ENCODE data around the gene C8A. TPM values are rescaled to one million over a fixed set of nuclear protein-coding genes. Genes with fewer than 3 reads are reported as not detected.
A peak's percentile ranks its signal among the peaks of the same experiment; 100 is the strongest.

Gene C8A
- total and polyA plus RNA-seq, 4 donors: 144 to 669 (median 275) TPM

DNA sequence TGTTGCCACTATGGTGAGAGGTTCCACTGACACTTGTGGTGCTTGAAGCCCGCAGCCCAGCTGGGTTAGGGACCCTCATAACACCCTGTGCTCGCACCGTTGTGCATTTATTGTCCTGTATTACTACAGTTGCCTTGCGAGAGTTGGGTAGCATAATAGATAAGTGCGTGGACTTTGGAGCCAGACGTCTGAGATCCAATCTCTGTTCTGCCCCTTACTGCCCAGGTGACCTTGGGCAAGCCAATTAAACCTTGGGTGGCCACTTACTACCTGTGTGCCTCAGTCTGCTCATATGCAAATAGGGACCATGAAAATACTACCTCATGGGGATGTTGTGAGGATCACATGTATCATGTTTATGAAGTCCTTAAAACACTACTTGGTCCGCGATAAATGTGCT, 97.9 kb downstream of the C8A start:
- TF ChIP-seq REST (IDR thresholded peaks at IDR 0.05): no peak
- TF ChIP-seq HNF4A (conservative IDR thresholded peaks at IDR 0.05): peak; percentile 31 to 48
- 71% methylated on average over 8 of the region's 8 CpGs for whole genome bisulfite sequencing
- H3K36me3 ChIP-seq (ENCODE audit: control insufficient read depth in 4 of 4, insufficient read depth in 3 of 4, low read depth in 1 of 4, low read length in 3 of 4): peaks cover 8 to 96% (median 76%) of the 10 kb centered on the region in 4 donors

DNA sequence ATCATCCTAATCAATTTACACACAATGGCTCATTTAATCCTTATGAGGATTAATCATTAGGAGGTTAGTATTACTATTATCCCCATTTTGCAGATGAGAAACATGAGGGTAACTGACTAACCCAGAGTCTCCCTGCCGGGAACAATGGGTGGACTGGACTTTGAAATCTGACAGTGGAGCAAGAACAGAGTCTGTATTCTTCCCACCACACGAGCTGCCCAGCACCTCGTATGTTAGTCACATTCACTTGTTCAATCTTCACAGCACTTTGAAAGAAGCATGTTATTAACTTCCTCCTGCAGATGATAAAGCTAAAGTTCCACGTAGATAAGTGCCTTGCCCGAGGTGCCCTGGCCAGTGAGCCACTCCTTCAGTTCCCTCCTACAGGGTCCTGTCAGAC, 98.8 kb downstream of the C8A start:
- H3K27me3 ChIP-seq (ENCODE audit: control insufficient read depth in 4 of 4, insufficient read depth in 4 of 4, low read length in 3 of 4): no peaks in the 10 kb centered on the region
- H3K9me3 ChIP-seq (ENCODE audit: control insufficient read depth in 4 of 4, low read length in 3 of 4): no peaks in the 10 kb centered on the region
- H3K36me3 ChIP-seq (ENCODE audit: control insufficient read depth in 4 of 4, insufficient read depth in 3 of 4, low read depth in 1 of 4, low read length in 3 of 4): peaks cover 6 to 93% (median 77%) of the 10 kb centered on the region in 4 donors
- 52% methylated on average over 5 of the region's 5 CpGs for WGBS
- peak; percentile 57 for TF ChIP-seq HNF4A (conservative IDR thresholded peaks at IDR 0.05)
- TF ChIP-seq ZBTB33 (IDR thresholded peaks at IDR 0.05): no peak
- no peak overlapping the region for H3K9ac ChIP-seq (ENCODE audit: low read depth in 1 of 2, low read length in 2 of 2)
- H3K4me1 ChIP-seq (ENCODE audit: control insufficient read depth in 4 of 4, insufficient read depth in 4 of 4, low read length in 3 of 4): peaks cover 3 to 54% (median 25%) of the 10 kb centered on the region in 4 donors
- H3K4me3 ChIP-seq (ENCODE audit: low read depth in 1 of 3, low read length in 3 of 3): no peak overlapping the region
- H3K27ac ChIP-seq (ENCODE audit: low read depth in 1 of 2, low read length in 2 of 2): no peak overlapping the region
- DNase-seq (ENCODE audit: low spot score): no peak

More for the DNA sequence above, 97.9 kb downstream of the C8A start:
- Histone ChIP-seq H3K9me3 (ENCODE audit: control insufficient read depth in 4 of 4, low read length in 3 of 4) (no peaks in the 10 kb centered on the region), H3K27ac (ENCODE audit: low read depth in 1 of 2, low read length in 2 of 2) (peak overlapping the region in 1 of 2 donors; percentile 26), H3K9ac (ENCODE audit: low read depth in 1 of 2, low read length in 2 of 2) (no peak overlapping the region), H3K4me1 (ENCODE audit: control insufficient read depth in 4 of 4, insufficient read depth in 4 of 4, low read length in 3 of 4) (peaks cover 4 to 45% (median 17%) of the 10 kb centered on the region in 4 donors), H3K4me3 (ENCODE audit: low read depth in 1 of 3, low read length in 3 of 3) (no peak overlapping the region), H3K27me3 (ENCODE audit: control insufficient read depth in 4 of 4, insufficient read depth in 4 of 4, low read length in 3 of 4) (no peaks in the 10 kb centered on the region)
- no peak for DNase-seq (ENCODE audit: low spot score)

DNA sequence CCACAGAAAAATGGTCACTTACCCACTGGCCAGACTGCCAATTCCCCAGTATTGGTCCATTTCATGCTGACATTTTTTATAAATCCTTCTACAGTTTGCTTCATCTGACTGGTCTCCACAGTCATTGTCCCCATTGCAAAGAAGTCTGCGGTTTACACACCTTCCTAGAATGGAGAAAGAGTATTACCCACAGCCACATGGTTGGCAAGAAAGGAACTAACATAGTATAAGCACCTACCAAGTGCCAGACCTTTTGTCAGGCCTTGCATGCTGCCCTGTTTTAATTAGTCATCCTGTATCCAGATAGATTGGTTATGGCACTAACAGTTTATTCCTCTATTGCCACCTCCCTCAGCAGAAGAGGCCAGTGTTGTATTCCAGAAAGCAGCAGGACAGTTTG, 100.1 kb downstream of the C8A start:
- TF ChIP-seq REST (IDR thresholded peaks at IDR 0.05) (no peak), HNF4G (IDR thresholded peaks at IDR 0.05) (no peak), ZBTB33 (IDR thresholded peaks at IDR 0.05) (no peak), NR2F2 (IDR thresholded peaks at IDR 0.05) (no peak), ATF3 (IDR thresholded peaks at IDR 0.05) (no peak), YY1 (IDR thresholded peaks at IDR 0.05) (no peak), EGR1 (IDR thresholded peaks at IDR 0.05; ENCODE audit: low read depth in 2 of 2) (no peak), TAF1 (conservative IDR thresholded peaks at IDR 0.05) (no peak), HNF4A (conservative IDR thresholded peaks at IDR 0.05) (no peak)
- Histone ChIP-seq H3K9ac (ENCODE audit: low read depth in 1 of 2, low read length in 2 of 2) (no peak overlapping the region), H3K27ac (ENCODE audit: low read depth in 1 of 2, low read length in 2 of 2) (peak overlapping the region; percentile 5 to 21), H3K4me1 (ENCODE audit: control insufficient read depth in 4 of 4, insufficient read depth in 4 of 4, low read length in 3 of 4) (peaks cover 0 to 67% (median 34%) of the 10 kb centered on the region in 4 donors), H3K9me3 (ENCODE audit: control insufficient read depth in 4 of 4, low read length in 3 of 4) (no peaks in the 10 kb centered on the region), H3K27me3 (ENCODE audit: control insufficient read depth in 4 of 4, insufficient read depth in 4 of 4, low read length in 3 of 4) (no peaks in the 10 kb centered on the region), H3K4me3 (ENCODE audit: low read depth in 1 of 3, low read length in 3 of 3) (no peak overlapping the region), H3K36me3 (ENCODE audit: control insufficient read depth in 4 of 4, insufficient read depth in 3 of 4, low read depth in 1 of 4, low read length in 3 of 4) (peaks cover 6 to 90% (median 75%) of the 10 kb centered on the region in 4 donors)
- no peak for DNase-seq (ENCODE audit: low spot score)
- WGBS: 87% methylated on average over 1 of the region's 1 CpG
